ENCODE data around the gene TMEM247. TPM values are rescaled to one million over a fixed set of nuclear protein-coding genes. Genes with fewer than 3 reads are reported as not detected.

The TMEM247 gene
- not detected for total RNA-seq (ENCODE audit: insufficient read depth, low replicate concordance)

- DNase-seq (ENCODE audit: low spot score): no peak
Observed at GRCh38 chr2:46479265-46479664, at the start of gene TMEM247. TSS of gene TMEM247 (plus strand) at chr2:46479565.

- no peak for DNase-seq (ENCODE audit: low spot score)
Observed at GRCh38 chr2:46430413-46430812, 49.0 kb upstream of the TMEM247 start.

GRCh38 chr2:46430992-46431391 is 48.4 kb upstream of the TMEM247 start:
- no peak for DNase-seq (ENCODE audit: low spot score)

- DNase-seq (ENCODE audit: low spot score): no peak
Observed at GRCh38 chr2:46431481-46432235, 47.7 kb upstream of the TMEM247 start.

- DNase-seq (ENCODE audit: low spot score): no peak
Observed at GRCh38 chr2:46434851-46435273, 44.5 kb upstream of the TMEM247 start.

GRCh38 chr2:46435353-46435752 is 44.0 kb upstream of the TMEM247 start:
- no peak for DNase-seq (ENCODE audit: low spot score)

GRCh38 chr2:46435796-46436360 is 43.5 kb upstream of the TMEM247 start:
- DNase-seq (ENCODE audit: low spot score): peak; percentile 70

GRCh38 chr2:46436800-46437199 is 42.6 kb upstream of the TMEM247 start:
- no peak for DNase-seq (ENCODE audit: low spot score)

- no peak for DNase-seq (ENCODE audit: low spot score)
Observed at GRCh38 chr2:46438102-46438501, 41.3 kb upstream of the TMEM247 start.

- DNase-seq (ENCODE audit: low spot score): no peak
Observed at GRCh38 chr2:46438794-46439193, 40.6 kb upstream of the TMEM247 start.

GRCh38 chr2:46439582-46439981 is 39.8 kb upstream of the TMEM247 start:
- DNase-seq (ENCODE audit: low spot score): no peak

GRCh38 chr2:46441838-46442712 is 37.3 kb upstream of the TMEM247 start:
- no peak for DNase-seq (ENCODE audit: low spot score)

- DNase-seq (ENCODE audit: low spot score): no peak
Observed at GRCh38 chr2:46444732-46445131, 34.6 kb upstream of the TMEM247 start.

- no peak for DNase-seq (ENCODE audit: low spot score)
Observed at GRCh38 chr2:46445556-46445955, 33.8 kb upstream of the TMEM247 start.

- DNase-seq (ENCODE audit: low spot score): no peak
Observed at GRCh38 chr2:46446871-46447568, 32.3 kb upstream of the TMEM247 start.

GRCh38 chr2:46447649-46448048 is 31.7 kb upstream of the TMEM247 start:
- DNase-seq (ENCODE audit: low spot score): no peak

- no peak for DNase-seq (ENCODE audit: low spot score)
Observed at GRCh38 chr2:46448111-46448510, 31.3 kb upstream of the TMEM247 start.

- DNase-seq (ENCODE audit: low spot score): no peak
Observed at GRCh38 chr2:46448641-46449040, 30.7 kb upstream of the TMEM247 start.

- DNase-seq (ENCODE audit: low spot score): no peak
Observed at GRCh38 chr2:46449700-46450099, 29.7 kb upstream of the TMEM247 start.

GRCh38 chr2:46451131-46451711 is 28.1 kb upstream of the TMEM247 start:
- DNase-seq (ENCODE audit: low spot score): no peak

- DNase-seq (ENCODE audit: low spot score): no peak
Observed at GRCh38 chr2:46456789-46457188, 22.6 kb upstream of the TMEM247 start.

All from umbilical cord (tissue), 2 donors.